Activated CD4-positive, alpha-beta T cell treated with anti-CD3 and anti-CD28 coated beads, Interleukin-2, amount 50 U/mL, for 4 hours (primary cell): Measurements from ENCODE around the gene BTN2A1.

ENCODE experiments used
- DNase-seq, 2 experiments: peaks; one replicate each; pipeline ENCODE4 v3.0.0-alpha.2; 2020

The BTN2A1 gene

GRCh38 chr6:26471970-26472369, 14.2 kb downstream of the BTN2A1 start:
- DNase-seq = no peak

DNA sequence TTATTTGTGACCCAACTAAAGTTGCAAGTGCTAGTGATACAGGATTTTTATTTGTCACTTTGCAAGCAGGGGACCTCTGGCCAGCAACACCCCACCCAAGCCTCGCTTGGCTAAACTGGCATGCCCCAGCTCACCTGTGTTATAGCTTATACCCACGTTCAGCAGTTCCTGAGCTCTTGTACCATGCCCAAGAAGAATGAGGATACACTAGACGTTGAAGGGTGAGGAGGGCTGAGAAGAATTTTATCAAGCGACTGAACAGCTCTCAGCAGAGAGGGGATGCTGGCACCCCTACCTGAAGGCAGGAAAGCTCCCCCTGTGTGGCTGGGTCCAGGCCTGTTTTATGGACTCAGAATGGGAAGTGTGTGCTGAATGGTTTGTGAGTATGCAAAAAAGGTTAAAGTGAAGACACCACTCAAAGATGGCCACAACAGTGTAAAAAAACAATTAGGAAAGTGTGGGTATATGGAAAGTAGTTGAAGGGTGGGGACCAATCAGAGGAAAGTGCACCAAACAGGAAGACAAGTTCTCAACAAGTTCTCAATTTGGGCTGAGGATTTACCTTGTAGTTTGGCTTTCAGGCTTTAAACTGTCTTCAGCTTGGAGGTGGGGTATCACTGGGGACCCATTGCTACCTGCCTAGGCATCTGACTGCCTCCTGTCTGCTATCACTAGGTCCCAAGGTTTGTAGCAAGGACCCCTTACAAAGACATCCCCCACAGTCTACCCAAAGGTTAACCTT, 15.0 kb downstream of the BTN2A1 start:
- no peak for DNase-seq

- DNase-seq = no peak
Measured at GRCh38 chr6:26473429-26473757, 15.6 kb downstream of the BTN2A1 start.

DNA sequence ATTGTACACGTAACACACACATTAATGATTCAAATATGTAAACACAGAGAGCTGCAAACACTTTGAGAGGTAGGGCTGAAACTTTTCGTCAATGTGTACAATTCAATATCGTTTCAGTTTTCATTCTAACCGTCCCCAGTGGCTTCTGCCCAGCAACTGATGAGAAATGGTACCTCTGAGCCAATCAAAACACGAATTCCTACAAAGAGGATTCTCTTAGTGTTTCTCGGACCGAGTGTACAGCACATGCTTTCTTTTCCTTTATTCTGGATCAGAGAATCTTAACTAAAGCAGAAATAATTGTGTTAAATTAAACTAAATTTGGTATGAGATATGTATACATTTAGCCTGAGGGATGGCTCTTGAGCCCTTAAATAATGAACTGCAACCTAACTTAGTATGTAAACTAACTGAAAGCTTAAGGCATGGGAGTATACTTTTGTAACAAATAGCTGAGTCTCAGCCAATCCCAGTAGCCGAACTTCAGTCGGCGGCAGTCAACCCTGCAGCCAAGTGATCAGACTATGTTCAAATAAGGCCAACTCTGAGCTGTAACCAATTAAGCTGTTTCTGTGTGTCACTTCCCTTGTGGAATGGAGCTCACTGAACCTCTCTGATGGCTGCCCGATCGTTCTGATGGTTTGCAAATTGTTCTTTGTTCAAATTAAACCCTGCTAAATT, 16.1 kb downstream of the BTN2A1 start:
- peak; percentile 71 to 74 for DNase-seq

DNA sequence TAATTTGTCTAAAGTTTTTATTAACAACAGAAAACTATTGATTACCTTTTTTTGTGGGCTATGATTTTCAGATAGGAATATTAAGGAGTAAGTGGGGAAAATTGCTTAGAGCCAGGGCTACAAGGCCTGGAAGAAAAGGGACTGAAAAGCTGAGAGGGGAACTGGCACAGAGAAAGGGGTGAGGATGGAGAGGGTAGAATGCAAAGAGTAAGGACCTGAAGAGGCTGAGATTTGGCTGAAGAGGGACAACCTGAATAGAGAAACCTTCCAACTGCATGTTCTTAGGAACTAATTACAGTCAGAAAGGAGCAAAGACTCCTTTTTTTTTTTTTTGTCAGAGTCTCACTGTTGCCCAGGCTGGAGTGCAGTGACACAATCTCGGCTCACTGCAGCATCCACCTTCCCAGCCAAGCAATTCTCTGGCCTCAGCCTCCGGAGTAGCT, 16.7 kb downstream of the BTN2A1 start:
- DNase-seq = no peak

GRCh38 chr6:26475823-26476729, 18.3 kb downstream of the BTN2A1 start:
- no peak for DNase-seq

DNA sequence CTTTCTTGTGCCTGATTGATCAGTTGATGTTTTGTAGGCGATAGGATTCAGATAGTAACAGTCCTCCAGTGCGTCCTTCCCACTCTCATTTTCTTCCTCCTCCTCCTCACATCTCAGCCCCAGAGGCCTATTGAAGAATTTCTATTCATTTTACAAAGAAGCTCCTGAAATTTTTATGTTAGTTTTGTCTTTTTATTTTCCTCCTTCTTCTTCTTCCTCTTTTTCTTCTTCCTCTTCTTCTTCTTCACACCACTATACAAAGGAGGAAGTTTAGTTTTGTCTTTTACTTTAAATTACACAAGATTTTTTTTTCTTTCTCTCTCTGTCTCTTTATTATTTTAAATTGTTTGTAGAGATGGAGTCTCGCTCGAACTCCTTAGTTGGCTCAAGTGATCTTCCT, 19.1 kb downstream of the BTN2A1 start:
- no peak for DNase-seq

DNA sequence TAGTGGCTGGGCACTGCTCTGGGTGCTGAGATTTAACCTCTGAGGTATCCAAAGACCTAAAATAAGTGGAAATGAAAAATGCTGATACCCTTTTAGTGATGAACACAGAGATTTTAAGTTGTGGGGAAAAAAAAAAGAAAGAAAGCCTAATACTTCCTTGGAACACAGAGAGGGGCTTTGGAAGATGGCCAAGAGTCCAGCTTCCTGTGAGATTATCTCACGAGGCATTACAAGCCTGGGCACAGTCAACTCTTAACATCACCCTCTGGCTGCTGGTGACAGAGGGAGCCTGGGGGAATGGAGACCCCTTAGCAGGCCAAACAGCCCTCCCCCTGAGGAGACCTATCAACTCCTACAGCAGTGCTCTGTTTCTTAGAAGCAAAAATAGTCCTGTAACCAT, 19.7 kb downstream of the BTN2A1 start:
- DNase-seq = no peak

DNA sequence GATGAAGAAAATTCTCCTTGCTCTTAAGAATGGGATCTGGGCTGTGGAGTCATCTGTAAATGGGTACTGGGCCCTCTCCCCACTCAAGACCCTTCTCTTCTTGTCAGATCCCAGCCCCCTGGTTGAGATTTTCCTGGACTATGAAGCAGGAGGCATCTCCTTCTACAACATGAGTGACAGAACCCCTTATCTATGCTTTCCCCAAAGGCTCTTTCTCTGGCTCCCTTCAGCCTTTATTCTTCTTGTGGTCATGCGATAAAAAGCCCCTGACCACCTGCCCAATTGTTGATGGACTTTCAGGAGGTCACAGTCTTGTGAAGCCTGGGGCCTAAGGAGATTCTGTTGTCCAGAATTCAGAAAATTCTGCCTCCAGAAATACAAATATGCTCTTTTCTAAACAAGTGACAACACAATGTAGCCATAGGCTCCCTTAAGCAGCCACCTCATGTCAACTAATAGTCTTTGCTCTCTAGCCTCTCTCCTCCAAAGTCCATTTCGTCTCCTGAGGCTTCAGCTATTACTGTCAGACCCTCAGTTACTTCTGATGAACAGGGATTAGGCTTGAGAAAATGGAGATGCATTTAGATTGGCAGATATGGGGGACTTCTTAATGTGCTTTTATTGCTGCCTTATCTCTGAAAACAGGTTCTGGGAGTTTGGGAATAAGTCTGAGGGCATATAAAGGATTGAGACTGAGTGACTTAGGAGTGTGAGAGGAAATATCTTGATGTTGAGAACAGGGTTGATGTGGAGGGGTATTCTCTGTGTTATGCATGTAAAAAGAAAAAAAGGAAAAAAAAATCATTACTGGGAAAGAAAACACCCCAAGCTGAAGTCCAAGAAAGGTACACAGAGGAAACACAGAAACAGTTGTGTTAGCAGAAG, 20.6 kb downstream of the BTN2A1 start:
- DNase-seq = no peak

- no peak for DNase-seq
Measured at GRCh38 chr6:26478985-26479278, 21.2 kb downstream of the BTN2A1 start.

DNA sequence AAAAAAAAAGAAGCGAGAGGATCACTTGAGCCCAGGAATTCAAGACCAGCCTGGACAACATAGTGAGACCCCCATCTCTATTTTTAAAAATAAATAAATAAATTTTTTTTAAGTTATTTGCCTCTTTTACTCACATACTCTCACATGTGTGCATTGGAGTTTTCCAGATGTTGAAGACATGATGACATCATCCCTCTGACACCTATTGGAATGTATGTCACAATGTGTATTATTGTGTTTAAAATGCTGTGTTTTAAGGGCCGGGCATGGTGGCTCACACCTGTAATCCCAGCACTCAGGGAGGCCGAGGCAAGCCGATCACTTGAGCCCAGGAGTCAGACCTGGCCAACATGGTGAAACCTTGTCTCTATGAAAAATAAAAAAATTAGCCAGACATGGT, 24.6 kb downstream of the BTN2A1 start:
- no peak for DNase-seq

GRCh38 chr6:26483727-26484126, 26.0 kb downstream of the BTN2A1 start:
- no peak for DNase-seq

DNA sequence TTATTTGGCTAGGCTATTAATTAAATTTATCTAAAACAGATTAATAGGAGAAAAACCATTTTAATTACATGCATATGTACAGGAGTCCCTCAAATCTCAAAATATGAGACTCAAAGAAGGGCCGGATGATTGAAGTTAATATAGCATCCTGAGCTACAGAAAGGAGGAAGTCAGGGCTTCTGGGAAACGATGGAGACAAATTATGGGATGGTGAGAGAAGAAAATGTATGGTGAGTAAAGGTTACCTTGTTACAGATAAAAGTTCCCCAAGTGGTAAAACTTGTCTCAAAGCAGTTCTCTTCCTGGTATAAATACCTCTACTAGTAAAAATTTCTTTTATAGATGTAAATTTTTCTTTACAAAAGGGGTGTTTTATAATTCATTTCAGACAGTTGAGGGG, 26.4 kb downstream of the BTN2A1 start:
- no peak for DNase-seq

DNA sequence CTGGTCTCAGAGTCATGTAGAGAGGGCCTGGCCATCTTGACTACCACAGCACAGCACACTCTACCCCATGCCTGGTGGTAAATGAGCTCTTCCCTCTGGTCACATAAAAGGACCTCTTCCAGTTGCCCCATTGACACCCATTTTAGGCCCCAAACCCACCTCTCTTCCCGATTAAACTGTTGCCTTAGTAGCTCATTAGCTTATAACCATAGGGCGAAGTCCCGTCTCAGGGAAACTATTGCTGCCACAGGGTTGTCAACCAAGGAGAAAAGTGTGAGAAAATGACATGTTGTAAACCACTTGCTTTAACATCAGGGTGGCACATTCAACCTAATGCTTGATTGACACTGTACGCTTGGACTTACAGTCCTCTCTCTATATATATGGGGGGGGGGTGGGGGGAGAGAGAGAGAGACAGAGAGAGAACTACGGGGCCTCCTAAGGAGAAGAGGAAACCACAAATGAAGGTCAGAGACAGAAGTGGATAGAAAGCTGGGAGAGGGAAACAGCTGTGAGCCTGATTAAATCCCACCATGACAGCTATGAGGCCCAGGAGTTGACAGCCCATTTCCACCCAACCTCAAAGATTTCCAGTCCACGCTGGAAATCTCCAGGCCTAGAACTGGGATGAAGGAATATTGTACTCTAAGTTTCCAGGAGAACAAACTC, 27.5 kb downstream of the BTN2A1 start:
- DNase-seq = no peak

DNA sequence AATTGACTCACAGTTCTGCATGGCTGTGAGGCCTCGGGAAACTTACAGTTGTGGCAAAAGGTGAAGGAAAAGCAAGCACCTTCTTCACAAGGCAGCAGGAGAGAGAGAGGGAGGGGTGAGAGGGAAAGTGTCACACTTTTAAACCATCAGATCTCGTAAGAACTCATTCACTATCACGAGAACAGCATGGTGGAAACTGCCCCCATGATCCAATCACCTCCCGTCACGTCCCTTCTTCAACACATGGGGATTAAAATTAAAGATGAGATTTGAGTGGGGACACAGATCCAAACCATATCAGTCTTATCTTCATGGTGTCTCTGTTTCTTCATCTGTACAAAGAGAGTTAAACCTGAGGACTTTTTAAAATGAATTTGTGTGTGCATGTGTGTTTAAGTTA, 28.6 kb downstream of the BTN2A1 start:
- no peak for DNase-seq

DNA sequence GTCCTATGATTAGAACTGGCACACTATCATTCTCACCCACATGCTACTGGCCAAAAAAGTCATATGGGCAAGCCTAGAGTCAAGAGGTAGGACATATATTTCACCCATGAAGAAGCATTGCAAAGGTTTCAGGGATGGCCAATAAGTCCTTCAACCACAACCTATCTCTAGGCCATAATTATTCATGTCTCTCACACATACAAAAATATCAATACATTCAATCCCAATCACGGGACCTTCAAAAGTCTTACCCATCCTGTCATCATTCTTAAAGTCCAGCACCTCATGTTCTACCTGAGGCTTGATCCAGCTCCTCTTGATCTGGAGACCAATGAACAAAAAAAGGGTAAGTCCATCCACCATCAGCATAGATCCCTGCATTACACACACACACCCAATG, 29.7 kb downstream of the BTN2A1 start:
- DNase-seq = no peak

DNA sequence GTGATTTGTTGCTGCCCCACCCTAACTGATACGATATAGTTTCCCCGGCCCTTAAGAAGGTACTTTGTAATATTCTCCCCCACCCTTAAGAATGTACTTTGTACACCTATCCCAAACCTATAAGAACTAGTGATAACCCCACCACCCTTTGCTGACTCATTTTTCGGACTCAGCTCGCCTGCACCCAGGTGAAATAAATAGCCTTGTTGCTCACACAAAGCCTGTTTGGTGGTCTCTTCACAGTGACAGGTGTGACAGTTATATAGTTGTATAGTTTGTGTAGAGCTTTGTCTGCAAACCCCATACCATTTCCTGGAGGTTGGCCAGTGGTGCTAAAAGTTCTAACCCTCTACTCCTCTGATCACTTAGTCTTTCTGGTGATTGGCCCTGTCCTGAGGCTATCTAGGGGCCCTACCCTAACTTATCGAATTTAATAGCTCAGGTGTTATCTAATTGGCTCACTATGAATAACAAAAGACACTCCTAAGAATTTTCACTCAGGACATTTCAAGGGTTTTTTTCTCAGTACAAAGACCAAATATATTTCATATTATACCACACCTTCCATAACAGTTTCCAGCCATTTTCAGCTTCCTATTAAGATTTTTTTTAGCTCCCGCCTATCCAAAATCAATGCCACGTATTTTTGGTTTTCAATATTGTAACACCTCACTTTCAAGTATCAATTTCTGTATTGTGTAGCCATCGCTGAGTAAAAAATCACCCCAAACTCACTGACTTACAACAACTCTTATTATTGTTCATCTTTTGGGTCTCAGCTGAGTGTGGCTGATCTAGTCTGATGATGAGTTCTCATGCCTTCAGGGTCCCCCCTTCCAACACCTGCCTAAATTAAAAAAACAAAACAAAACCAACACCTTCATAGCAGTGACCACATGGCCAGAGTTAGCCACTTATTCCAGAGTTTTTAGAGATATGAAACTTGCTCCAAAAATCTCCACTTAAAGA, 32.5 kb downstream of the BTN2A1 start:
- no peak for DNase-seq

- no peak for DNase-seq
Measured at GRCh38 chr6:26491604-26492003, 33.8 kb downstream of the BTN2A1 start.

GRCh38 chr6:26493258-26493657, 35.5 kb downstream of the BTN2A1 start:
- no peak for DNase-seq

- DNase-seq = no peak
Measured at GRCh38 chr6:26494117-26494516, 36.4 kb downstream of the BTN2A1 start.

GRCh38 chr6:26495281-26495680, 37.5 kb downstream of the BTN2A1 start:
- no peak for DNase-seq
